OCI-LY3 (cell line): ENCODE results near the gene AGTR1.

Experiments
- H2AFZ ChIP-seq: fragments of 200-600, 300-600 bp; shearing (Covaris generic); 2 replicates; pipeline ENCODE4 v1.6.0; 2014; ENCODE audit warnings: antibody characterized with exemption, low read depth, low read length
- H3K27ac ChIP-seq: fragments of 200-600, 300-600 bp; sonication (generic); 2 replicates; pipeline ENCODE4 v1.5.1; 2014; ENCODE audit warnings: mild to moderate bottlenecking, low read length, moderate library complexity, mixed read lengths
- H3K27me3 ChIP-seq: fragments of 200-600, 300-600 bp; sonication (generic); 2 replicates; pipeline ENCODE4 v1.6.1; 2014; ENCODE audit warnings: low read depth, low read length, mixed read lengths
- H3K36me3 ChIP-seq: fragments of 200-600, 300-600 bp; sonication (generic); replicated peaks from 2 replicates; pipeline ENCODE3; 2014; ENCODE audit warnings: low read depth, low read length, mixed read lengths
- H3K4me1 ChIP-seq: fragments of 300-600, 200-600 bp; sonication (generic); 2 replicates; pipeline ENCODE4 v1.6.1; 2014; ENCODE audit warnings: low read length, mixed read lengths
- H3K4me2 ChIP-seq: fragments of 200-600, 300-600 bp; sonication (generic); 2 replicates; pipeline ENCODE4 v1.6.1; 2014; ENCODE audit warnings: low read length, mixed read lengths
- H3K4me3 ChIP-seq: fragments of 300-600, 200-600 bp; sonication (generic); 2 replicates; pipeline ENCODE4 v1.5.1; 2014; ENCODE audit warnings: antibody characterized with exemption, mild to moderate bottlenecking, low read length, moderate library complexity
- H3K79me2 ChIP-seq: fragments of 300-600, 200-600 bp; shearing (Covaris generic); 2 replicates; pipeline ENCODE4 v1.6.1; 2014; ENCODE audit warnings: mild to moderate bottlenecking, low read length, mixed read lengths
- H3K9ac ChIP-seq: fragments of 300-600, 200-600 bp; shearing (Covaris generic); 2 replicates; pipeline ENCODE4 v1.6.0; 2014; ENCODE audit warnings: mild to moderate bottlenecking, low read length, moderate library complexity
- H3K9me3 ChIP-seq: fragments of 200-600, 300-600 bp; shearing (Covaris generic); 2 replicates; pipeline ENCODE4 v1.6.1; 2014; ENCODE audit warnings: low read length, mixed read lengths; ENCODE audit not compliant: insufficient read depth
- H4K20me1 ChIP-seq: fragments of 200-600, 300-600 bp; sonication (generic); 2 replicates; pipeline ENCODE4 v1.6.1; 2016; ENCODE audit warnings: low read length, mixed read lengths; ENCODE audit not compliant: insufficient read depth
- EZH2phosphoT487 ChIP-seq: fragments of 200-600 bp; shearing (Covaris generic); IDR thresholded peaks from 2 replicates; pipeline ENCODE4 v1.6.1; 2018; ENCODE audit warnings: antibody characterized with exemption, mixed run types, low read depth
- TF ChIP-seq, protein P1 (sequence below): fragments of 200-600, 300-600 bp; sonication (generic); IDR thresholded peaks from 2 replicates; pipeline ENCODE4 v1.5.1; 2014; ENCODE audit warnings: antibody characterized with exemption, low read length, low read depth

The AGTR1 gene

DNA sequence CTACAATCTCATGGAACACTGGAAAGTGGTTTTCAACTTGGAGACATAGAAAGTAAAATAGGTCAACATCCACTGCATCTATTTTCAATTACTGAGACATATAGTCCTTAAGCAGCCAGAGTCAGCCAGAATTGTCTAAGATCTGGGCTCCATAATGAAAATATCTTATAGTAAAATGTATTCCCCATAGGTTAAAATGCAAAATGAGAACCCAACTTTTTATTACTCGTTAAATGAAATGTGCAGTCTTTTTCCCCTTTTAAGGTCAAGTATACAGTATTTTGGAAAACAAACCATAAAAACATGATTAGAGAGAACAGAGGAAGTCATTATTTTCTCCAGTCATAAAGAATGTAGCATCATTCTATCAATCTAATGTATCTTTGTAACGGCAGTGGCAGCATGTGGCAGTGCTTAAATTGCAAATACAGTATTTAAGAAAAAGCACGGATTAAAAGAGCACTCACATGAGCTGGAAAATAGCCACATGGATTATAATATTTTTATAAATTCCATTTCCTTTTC lies 65.5 kb downstream of the AGTR1 start:
- Histone ChIP-seq H2AFZ (no peak overlapping the region), H3K4me1 (no peaks in the 10 kb centered on the region), H3K4me3 (no peak overlapping the region), H3K4me2 (no peak overlapping the region), H3K27me3 (no peaks in the 10 kb centered on the region), H3K36me3 (no peaks in the 10 kb centered on the region), H3K9ac (no peak overlapping the region), H3K79me2 (no peaks in the 10 kb centered on the region), H4K20me1 (no peaks in the 10 kb centered on the region), H3K9me3 (no peaks in the 10 kb centered on the region), H3K27ac (no peak overlapping the region)
- no peak for TF ChIP-seq EZH2phosphoT487
- TF ChIP-seq, protein P1, sequence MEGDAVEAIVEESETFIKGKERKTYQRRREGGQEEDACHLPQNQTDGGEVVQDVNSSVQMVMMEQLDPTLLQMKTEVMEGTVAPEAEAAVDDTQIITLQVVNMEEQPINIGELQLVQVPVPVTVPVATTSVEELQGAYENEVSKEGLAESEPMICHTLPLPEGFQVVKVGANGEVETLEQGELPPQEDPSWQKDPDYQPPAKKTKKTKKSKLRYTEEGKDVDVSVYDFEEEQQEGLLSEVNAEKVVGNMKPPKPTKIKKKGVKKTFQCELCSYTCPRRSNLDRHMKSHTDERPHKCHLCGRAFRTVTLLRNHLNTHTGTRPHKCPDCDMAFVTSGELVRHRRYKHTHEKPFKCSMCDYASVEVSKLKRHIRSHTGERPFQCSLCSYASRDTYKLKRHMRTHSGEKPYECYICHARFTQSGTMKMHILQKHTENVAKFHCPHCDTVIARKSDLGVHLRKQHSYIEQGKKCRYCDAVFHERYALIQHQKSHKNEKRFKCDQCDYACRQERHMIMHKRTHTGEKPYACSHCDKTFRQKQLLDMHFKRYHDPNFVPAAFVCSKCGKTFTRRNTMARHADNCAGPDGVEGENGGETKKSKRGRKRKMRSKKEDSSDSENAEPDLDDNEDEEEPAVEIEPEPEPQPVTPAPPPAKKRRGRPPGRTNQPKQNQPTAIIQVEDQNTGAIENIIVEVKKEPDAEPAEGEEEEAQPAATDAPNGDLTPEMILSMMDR, result no peak

DNA sequence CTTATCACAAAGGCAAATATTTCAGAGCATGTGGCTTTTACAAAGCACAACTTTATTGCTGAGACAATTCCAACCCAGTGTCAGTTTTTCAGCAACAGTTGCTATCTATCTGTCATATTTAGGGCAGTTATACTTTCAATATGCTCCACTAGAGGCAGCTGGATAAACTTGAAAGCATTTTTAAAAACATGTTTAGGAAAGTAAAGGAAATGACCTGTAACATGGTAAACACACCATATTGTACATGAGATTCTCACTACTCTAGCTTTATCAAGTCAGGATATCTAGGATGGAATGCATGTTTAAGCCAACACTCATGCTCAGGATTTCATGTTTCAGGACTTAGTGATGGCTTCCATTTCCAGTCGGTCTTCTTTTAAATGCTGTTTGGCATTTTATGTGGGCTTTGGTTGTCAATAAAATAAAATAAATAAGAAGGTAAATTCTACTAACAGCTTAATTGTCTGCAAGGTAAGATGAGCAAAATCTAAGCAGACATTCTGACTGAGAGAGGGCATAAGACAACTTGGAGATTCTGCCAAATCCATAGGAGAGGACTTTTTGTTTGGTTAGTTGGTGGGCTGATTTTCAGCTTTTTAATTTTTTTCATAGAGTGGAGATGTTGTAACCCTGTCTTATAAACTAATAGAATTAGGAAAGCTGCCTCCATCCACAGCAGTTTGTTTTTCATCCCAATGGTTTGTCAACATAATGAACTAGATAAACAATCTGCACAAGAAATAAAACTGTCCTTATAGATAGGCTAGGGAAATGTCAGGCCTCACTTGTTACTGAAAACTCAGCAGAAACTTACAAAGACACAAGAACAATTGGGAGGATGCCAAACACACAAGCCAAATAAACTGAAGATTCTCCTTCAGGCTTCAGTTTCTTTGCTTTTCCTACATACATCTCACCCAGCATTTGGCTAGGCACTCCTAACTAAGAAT lies 66.6 kb downstream of the AGTR1 start:
- H3K4me1 ChIP-seq, result no peaks in the 10 kb centered on the region
- H3K27ac ChIP-seq, result no peak overlapping the region
- H4K20me1 ChIP-seq, result no peaks in the 10 kb centered on the region
- H3K9me3 ChIP-seq, result no peaks in the 10 kb centered on the region
- no peaks in the 10 kb centered on the region for H3K27me3 ChIP-seq
- H3K4me2 ChIP-seq, result no peak overlapping the region
- TF ChIP-seq, protein P1, result no peak
- TF ChIP-seq EZH2phosphoT487, result no peak
- H3K36me3 ChIP-seq, result no peaks in the 10 kb centered on the region
- H3K4me3 ChIP-seq, result no peak overlapping the region
- H3K79me2 ChIP-seq, result no peaks in the 10 kb centered on the region
- no peak overlapping the region for H3K9ac ChIP-seq
- H2AFZ ChIP-seq, result no peak overlapping the region

DNA sequence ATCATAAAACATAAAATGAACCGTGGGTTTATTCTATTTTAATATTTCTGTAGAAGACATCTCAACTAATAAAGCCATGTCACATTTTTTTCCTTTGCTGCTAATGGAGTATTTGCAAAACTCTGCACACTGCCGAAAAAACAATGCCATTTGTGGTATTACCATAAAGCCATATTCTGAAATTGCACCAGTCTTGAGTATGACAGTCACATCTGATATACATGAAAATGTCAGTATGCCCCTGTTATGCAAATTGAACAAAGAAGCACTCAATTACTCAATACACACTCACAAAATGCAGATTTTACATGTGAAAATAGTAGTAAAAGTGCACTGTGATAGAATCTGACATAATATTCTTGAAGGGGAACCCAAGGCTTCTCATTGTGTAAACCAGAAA lies 74.7 kb downstream of the AGTR1 start:
- Histone ChIP-seq H3K79me2 (no peaks in the 10 kb centered on the region), H3K4me3 (no peak overlapping the region), H3K27ac (no peak overlapping the region), H3K4me2 (no peak overlapping the region), H3K27me3 (no peaks in the 10 kb centered on the region), H3K9ac (no peak overlapping the region), H3K4me1 (peaks cover 6% of the 10 kb centered on the region), H3K9me3 (no peaks in the 10 kb centered on the region), H2AFZ (no peak overlapping the region), H4K20me1 (no peaks in the 10 kb centered on the region), H3K36me3 (no peaks in the 10 kb centered on the region)
- TF ChIP-seq EZH2phosphoT487, result no peak
- TF ChIP-seq, protein P1, result no peak

DNA sequence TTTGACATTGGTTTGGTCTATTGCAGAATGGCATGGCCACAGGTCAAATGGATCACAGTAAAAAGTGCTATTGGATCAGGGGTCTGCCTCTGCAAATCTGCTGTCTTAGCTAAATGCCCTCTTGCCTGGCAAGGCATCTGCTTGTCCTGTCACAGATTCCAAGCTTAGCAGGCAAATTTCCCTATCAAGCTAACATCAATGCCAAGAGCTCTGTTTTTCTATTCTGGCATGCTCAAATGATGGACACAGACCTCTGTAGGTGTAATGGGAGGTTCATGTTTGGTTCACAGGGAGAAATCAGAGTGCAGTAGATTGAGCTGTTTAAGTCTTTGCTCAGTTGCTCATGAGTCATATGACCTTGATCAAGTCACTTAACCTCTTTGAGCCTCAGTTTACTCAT lies 75.1 kb downstream of the AGTR1 start:
- no peak overlapping the region for H3K27ac ChIP-seq
- H3K9me3 ChIP-seq, result no peaks in the 10 kb centered on the region
- no peaks in the 10 kb centered on the region for H3K79me2 ChIP-seq
- no peaks in the 10 kb centered on the region for H4K20me1 ChIP-seq
- no peaks in the 10 kb centered on the region for H3K36me3 ChIP-seq
- no peak overlapping the region for H3K4me2 ChIP-seq
- H3K4me1 ChIP-seq, result peaks cover 6% of the 10 kb centered on the region
- no peak overlapping the region for H2AFZ ChIP-seq
- no peak overlapping the region for H3K4me3 ChIP-seq
- no peak overlapping the region for H3K9ac ChIP-seq
- no peak for TF ChIP-seq EZH2phosphoT487
- TF ChIP-seq, protein P1, result no peak
- no peaks in the 10 kb centered on the region for H3K27me3 ChIP-seq
